Vagina (tissue), 2 donors: ENCODE results near the gene IGFBP5.

Source experiments
- POLR2A ChIP-seq, 2 donors: fragments of 450-650 bp; IDR thresholded peaks; one replicate each; pipeline ENCODE4 v1.6.1; 2017; ENCODE audit warnings: antibody characterized with exemption in 2 of 2, mild to moderate bottlenecking in 2 of 2, moderate library complexity in 2 of 2
- POLR2AphosphoS5 ChIP-seq, 2 donors: sonication (generic); formaldehyde crosslinking; IDR thresholded peaks; one replicate each; pipeline ENCODE4 v1.9.0; 2017; ENCODE audit warnings: antibody characterized with exemption in 2 of 2, mild to moderate bottlenecking in 2 of 2, low read depth in 1 of 2; ENCODE audit not compliant: insufficient read depth in 1 of 2
- TF ChIP-seq, protein P1 (sequence below), 3 experiments: fragments of 450-650 bp in 2 of 3; fragments of 200-600 bp in 1 of 3; sonication (generic) in 1 of 3; IDR thresholded peaks; one replicate each; pipeline ENCODE4 v1.5.1; 2017 to 2019; ENCODE audit warnings: antibody characterized with exemption in 3 of 3, mild to moderate bottlenecking in 2 of 3, moderate library complexity in 2 of 3

DNA sequence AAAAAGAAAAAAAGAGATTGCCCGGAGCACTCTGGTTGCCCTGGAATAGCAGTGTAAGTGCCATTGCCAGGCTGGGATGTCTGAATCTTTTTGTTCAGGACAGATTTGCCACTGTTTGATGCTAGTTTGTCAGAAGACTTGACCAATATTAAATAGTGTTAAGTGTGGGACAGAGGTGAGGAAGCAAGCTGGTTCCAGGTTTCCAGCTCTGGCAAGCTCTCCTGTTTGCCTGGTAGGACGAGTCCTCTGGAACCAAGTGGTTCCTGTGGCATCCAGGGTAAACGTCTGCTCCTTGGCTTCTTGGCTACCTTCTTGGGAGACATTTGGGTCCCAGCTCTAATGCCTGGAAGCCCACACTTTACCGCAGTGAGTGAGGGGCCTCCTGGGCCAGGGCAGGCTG, 20.8 kb upstream of the IGFBP5 start:
- no peak for TF ChIP-seq POLR2AphosphoS5 (IDR thresholded peaks at IDR 0.05; ENCODE audit: insufficient read depth in 1 of 2, low read depth in 1 of 2)
- TF ChIP-seq, protein P1, sequence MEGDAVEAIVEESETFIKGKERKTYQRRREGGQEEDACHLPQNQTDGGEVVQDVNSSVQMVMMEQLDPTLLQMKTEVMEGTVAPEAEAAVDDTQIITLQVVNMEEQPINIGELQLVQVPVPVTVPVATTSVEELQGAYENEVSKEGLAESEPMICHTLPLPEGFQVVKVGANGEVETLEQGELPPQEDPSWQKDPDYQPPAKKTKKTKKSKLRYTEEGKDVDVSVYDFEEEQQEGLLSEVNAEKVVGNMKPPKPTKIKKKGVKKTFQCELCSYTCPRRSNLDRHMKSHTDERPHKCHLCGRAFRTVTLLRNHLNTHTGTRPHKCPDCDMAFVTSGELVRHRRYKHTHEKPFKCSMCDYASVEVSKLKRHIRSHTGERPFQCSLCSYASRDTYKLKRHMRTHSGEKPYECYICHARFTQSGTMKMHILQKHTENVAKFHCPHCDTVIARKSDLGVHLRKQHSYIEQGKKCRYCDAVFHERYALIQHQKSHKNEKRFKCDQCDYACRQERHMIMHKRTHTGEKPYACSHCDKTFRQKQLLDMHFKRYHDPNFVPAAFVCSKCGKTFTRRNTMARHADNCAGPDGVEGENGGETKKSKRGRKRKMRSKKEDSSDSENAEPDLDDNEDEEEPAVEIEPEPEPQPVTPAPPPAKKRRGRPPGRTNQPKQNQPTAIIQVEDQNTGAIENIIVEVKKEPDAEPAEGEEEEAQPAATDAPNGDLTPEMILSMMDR (IDR thresholded peaks at IDR 0.05) = no peak
- no peak for TF ChIP-seq POLR2A (IDR thresholded peaks at IDR 0.05)
